Umbilical cord (tissue), 2 donors: ENCODE results near the gene BEAN1. TPM values are rescaled to one million over a fixed set of nuclear protein-coding genes. Genes with fewer than 3 reads are reported as not detected.
A peak's percentile ranks its signal among the peaks of the same experiment; 100 is the strongest.

Source experiments
- DNase-seq: peaks from one replicate; pipeline ENCODE4 v3.0.0-alpha.2; 2015; ENCODE audit warnings: low spot score
- total RNA-seq: library from RNA; depleted of rRNA; stranded (reverse); fragments of >200 nt; gene quantifications from one replicate; pipeline ENCODE4 v1.2.3, GENCODE V29; 2014; ENCODE audit warnings: low replicate concordance; ENCODE audit not compliant: insufficient read depth

Gene BEAN1
- total RNA-seq, 1 donor from 2014 or later = 22.1 TPM

DNA sequence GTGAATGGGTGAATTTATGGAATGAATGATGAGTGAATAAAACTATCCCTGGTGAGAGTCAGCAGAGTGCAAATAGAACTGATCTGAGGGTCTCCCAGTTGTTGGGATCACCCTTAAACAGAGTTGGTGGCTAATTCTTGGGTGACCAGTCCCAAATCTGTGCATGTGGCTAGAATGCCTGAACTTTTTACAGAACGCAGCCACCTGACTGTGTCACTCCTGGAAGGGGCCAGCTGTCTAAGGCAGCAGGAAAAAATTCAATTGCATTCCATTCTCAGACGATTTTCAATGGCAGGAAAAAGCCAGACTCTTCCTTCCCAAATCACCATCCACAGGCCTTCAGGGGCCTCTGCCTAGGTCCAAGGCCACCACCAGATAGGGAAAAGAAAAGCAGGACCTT is 43.5 kb downstream of the BEAN1 start:
- DNase-seq = no peak

DNA sequence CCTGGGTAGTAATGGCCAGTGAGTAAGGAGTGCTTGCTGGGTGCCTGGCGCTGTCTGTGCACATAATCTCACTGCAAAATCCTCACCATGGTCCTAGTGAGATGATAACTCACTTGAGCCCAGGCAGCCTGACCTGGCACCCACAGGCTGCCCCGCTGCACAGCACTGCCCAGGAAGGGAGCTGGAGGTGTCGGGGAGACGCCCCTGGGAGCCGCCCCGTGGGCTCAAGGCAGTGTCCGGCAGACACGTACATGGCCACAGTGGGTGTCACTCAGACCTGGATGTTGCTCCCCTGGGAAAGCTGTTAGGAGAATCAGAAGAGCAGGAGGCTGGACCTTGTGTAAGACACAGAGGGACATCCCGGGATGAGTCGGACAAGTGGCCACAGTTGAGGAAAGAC is 44.2 kb downstream of the BEAN1 start:
- DNase-seq = no peak

DNA sequence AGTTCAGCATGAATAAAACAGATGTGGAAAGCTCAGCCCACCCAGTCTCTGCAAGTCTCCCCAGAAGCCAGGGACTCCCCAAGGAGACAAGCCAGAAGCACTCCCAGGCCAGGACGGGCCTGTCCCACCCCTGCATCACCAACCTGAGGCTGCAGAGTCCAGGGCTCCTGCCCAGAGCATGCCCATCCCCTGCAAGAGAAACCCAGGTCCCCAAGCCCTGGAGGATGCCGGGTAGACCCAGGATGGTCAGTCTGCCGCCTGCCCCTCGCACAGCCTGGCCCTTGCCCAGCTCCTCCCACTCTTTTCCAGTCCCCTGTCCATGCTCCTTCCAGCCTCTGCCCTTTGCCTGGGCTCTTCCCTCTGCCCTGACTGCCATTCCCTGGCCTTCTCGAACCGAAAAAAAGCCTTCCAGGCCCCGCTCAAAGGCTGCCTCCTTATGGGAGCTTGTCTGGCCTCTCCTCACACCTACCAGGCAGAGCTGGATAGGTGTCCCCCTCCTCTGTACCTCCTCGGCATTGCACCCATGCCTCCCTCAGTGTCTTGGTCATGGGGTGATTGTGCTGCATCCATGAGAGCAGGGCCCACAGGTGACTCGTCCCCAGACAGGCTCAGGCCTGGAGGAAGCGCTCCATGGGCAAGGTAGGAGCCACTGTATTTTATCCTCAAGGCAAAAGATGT is 44.8 kb downstream of the BEAN1 start:
- DNase-seq = no peak

DNA sequence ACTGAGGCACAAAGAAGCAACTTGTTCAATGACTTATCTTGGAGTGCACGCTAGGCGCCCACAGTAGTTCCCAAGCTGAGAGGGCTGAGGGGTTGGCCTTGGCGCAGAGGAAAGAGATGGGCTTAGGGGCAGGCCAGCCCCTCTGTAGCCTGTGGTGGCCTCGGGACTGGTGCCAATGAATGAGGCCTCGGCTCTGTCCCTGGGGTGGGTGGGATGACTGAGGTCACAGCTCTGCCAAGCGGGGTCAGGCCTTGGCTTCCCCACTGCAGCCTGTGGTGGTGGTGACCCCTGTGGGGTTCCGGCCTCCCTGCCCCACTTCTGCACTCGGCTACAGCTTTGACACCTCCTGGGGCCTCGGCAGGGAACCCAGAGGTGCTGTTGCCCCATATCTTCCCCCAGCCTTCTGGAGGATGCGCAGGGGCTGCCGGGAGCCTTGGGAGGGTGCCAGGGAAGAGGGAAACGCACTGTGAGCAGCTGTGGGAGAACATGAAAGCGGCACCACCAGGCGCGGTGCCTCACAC is 46.0 kb downstream of the BEAN1 start:
- no peak for DNase-seq

DNA sequence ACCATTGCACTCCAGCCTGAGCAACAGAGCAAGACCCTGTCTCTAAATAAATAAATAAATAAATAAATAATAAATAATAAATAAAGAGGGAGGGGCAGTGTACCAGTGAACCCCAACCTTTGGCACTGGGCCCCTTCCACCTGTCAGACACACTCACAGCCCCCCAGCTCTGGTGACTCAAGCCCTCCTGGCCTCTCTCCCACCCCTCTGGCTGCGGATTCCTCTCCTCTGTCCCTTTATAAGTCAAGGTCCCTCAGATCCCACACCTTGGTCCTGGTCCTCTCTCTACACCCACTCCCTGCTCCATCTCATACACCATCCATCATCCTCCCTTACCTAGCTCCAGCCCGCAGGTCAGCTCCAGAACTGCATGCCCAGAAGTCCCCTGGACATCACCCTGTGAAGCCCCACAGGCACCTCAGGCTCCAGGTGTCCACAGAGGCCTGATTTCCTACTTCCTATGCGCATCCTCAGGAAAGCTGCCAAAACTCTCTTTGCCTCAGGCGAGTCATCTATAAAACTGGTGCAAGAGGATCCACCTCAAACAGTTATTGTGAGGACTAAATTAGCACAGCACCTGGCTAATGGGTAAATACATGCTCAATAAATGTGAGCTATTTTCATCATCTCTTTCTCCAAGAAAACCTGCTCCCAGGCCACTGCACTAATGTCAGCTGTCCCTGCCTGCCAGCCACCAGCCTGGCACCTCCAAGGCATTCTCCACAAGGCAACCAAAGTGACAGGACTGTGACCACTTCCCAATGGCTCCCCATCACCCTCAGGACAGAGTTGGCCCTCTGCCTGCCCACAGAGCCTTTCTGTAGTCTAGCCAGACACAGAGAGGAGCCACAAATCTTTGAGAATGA is 46.8 kb downstream of the BEAN1 start:
- no peak for DNase-seq

DNA sequence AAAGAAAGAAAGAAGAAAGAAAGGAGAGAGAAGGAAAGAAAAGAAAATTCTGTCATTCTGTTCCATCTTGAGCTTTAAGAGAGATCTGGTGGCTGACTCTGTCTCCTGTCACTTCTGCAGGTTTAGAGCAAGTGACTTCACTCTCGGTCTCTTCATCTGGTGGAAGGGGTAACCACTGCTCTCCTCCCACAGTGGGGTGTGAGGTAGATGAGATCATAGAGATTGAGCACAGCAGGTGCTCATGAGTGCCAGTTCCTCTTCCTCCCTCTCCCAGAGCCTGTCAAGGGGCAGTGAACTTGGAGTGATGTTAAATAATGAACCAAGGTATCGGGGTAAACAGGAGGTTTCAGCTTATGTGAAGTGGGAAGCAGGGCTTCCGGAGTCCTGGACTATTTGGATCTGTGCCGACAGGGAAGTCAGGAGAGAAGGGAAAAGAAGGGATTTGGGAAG is 47.7 kb downstream of the BEAN1 start:
- no peak for DNase-seq

DNA sequence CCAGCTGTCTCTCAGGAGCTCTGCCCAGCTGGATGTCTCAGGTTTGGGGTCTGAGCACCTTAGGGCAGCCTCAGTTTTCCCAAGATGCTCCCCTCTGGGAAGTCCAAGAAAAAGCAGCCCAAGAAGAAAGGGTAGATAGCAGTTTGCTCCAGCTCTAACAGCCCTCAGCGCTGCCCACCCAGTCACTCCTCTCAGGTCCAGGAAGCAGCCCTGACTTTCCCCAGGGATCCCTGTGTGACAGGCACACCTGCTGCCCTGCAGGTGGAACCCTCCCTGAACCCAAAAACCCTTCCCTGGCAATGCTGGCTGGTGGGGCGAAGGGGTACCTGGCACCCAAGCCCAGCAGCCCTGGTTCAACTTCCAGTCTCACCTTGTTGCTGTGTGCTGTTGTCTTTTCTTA is 48.1 kb downstream of the BEAN1 start:
- DNase-seq = no peak

DNA sequence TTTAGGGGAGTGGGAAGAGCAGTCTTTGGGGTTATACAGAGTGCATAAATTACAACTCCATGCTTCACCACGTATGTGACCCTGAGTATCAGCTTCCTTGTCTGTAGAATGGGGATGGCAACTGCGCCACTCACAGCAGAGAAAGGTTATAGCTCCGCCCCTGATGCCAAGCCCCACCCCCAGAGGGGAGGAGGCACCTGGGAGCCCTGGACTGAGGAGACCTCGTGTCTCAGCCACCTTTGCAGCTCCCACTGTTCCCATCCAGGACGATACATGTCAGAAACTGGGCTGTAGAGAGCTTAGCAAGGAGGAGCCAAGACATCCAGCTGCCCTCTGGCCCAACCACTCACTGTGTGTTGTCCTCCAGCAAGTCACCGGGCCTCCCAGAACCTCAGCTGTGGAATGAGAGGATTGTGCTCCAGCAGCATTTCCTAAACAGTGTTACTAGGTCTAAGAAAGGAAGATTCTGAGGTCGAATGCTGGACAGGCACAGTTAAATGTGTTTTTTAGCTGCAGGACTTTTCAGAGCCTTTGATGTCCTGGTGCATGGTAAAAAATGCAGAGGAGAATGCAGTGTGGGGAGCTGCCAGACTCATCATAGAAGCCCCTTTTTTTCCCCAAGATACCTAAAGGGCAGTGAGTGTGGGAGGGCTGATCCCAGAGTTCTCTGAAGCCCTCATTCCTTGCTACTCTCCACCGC is 49.4 kb downstream of the BEAN1 start:
- DNase-seq = peak; percentile 17

DNA sequence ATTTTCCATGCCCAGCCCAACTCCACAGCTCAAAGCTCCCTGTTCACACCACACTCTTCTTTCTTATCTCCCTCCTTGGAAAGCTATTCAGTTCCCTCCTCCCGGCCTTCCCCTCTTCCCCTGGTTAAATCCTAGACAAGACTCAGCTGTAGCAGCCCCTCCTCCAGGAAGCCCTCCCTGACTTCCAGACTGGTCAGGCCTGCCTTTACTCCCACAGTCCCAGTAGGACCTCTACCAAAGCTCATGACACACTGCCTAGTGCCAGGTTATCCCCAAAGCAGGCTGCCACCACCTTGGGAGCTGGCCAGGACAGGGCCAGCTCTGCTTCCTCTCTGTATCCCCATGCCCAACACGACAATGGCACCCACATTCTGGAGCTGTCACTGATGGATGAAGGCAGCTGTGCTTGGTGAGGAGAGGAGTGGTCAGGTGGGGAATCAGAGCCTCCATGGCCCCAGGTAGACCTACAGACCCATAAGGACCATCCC is 50.0 kb downstream of the BEAN1 start:
- DNase-seq = no peak

DNA sequence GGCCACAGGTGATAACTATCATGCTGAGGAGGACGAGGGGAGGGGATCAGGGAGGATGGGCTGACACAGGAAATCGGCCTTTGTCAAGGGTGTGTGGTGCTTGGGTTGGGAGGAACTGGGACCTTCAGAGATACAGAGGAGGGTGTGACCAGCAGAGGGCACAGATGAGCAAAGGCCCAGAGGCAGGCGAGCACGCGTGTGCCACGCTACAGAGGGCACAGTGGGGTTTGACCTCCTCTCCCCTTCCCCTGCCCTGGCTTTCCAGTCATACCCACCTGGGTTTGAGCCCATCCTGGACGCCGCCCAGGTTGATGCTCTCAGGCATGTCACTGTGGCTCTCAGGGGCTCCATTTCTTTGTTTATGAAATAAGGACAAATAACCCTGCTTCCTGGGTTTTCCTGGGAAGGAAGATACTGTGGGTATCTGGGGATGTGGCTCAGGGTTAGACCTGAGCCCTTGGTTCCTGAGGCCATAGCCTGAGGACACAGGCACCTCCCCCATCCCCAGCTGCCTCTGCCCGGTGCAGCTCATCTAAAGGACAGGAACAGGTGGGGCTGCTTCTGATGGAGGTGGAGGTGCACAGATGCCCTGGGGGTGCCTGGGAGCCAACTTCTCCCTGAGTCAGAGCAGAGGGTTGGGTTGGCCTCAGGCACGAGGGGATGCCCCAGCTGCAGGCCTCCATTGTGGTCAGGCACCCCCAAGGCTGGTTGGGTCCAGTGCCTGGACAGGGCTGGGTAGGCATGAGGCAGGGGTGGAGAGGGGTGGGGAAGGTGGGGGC is 51.8 kb downstream of the BEAN1 start:
- DNase-seq = peak; percentile 27

DNA sequence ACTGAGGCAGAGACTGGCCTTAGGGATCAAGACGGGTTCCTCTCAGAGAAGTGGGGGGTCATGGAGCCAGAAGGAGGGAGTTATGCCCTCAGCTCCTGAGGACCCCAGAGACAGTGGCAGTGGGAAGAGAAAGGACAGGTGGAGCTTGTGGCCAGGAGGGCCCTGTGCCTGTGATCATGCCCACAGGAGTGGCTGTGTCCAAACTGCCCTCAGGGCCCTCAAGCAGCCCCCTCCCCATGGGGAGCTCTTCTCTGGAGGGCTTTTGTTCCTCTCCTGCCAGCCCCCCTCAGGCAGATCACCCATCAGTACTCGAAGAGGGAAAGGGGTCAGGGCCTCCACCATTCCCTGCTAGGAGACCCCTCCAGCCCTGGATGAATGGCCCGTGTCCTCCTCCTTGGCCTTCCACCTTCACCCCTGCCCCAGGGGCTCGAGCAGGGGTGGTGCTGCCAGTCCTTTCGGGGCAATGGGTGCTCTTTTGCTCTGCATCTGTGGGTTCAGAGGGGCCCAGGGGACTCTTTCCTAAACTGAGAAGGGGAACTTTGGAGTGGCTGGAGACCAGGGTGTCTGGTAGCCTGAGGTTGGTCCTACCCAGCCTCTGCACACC is 52.7 kb downstream of the BEAN1 start:
- no peak for DNase-seq

DNA sequence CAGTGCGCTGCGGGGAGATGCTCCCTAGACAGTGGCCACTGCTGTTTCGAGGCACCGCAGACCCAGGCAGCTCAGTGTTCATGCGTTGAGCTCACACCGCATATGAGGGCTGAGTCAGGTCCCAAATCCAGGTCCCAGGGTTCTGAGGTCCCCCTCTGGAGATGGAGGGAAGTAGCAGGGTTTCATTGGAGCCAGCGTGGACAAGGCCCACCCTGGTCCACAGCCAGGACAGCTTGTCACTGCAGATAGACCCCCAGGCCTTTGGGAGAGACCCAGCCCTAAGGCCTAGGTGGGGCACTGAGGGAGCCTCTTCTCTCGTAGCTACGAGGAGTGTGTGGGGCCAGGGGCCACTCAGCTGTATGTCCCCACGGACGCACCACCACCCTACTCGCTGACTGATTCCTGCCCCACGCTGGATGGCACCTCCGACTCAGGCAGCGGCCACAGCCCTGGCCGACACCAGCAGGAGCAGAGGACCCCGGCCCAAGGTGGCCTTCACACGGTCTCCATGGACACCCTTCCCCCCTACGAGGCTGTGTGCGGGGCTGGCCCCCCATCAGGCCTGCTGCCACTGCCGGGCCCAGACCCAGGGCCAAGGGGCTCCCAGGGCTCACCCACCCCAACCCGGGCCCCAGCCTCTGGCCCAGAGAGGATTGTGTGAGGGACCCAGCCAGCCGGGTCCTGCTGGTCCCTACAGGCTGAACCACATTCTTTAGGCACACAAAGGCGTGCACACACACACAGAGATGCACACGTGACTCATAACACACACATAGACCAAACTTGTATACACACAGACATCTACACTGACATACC is 53.4 kb downstream of the BEAN1 start:
- DNase-seq = peak; percentile 51

DNA sequence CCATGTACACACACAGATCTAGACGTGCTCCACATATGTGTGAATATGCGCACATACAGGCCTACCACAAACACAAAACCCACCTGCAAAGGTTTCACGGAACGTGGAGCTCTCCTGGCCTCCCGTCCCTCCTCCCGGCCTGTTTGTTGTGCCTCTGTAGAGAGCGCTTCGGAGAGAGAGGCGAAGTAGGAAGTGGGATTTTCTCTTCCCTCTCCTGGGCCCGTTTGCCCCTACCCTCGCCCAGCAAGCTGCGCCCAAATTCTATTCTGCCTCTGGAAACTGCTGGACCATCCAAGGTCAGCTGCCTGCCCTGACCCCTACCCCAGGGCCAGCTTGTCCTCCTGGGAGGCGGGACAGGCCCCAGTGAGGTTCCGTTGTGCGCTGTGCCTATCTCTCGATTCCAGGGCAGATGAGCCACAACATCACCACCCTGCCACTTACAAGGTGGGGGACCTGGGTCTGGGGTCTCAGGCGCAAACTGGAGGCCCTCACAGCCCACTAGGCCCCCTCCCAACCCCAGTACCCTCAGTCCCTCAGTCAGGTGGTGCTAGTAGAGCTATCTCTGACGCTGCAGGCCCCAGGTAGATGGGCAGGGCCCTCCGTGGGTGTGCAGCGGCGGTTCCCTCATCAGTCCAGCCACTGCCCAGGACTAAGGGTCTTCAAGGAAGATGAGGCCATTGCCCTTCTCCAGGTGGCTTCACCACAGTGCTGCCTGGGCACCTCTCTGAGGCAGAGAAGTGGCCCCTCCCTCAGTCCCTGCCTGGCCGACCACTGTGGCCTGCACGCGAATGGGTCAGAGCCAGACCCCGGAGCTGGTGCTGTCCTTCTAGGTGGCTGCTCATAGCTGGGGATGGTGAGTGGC is 54.2 kb downstream of the BEAN1 start:
- no peak for DNase-seq

DNA sequence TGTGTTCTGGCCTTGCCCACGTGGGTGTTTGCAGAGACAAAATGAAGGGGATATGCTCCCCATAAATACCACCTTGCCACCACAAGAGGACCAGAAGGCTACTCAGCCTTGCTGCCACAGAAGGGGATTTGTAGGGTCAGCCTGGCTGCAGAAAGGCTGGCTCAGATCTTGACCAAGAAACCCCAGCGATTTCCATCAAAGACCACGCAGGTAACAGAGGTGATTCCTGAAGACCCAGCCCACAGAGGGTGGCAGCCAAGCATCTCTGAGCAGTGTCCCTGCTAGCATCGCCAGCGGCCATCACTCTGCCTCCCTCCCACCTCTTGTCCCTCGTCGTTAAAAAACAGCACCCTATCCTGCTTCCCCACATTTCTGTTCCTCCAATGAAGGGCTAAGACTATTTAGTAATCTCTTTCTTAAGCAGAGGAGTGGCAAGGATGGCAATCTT is 54.9 kb downstream of the BEAN1 start:
- DNase-seq = no peak

DNA sequence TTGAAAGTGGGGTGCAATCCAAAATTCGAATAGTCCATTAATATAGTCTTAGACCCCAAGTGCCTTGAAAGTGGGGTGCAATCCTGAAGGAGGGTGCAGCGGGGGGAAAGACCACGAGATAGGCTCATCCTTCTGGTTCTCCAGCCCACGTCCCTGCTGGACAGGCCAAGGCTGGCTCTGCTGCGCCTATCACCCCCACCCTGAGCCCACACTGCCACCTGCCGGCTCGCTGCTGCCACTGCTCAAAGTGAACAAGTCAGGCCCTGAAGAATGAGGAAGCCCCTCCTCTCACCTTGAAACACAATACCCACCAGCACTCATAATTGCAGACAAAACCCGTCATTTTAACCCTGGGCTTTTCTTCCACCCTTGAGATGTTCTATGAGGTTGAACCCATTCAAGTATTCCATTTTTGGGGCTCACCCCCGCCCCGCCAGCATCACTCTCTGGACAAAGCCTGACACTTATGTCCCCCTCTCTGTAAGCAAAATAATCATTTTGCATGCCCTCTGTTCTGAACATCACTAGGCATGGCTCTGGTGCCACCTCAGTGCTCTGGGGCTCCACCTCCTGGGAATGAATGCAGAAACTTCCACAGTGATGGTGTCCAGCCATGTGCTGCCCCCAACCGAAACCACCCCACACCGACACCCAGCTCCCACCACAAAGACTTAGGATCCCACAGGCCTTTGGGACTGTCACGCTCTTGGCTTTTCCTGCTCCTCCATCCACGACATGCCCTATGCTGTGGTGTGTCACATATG is 56.8 kb downstream of the BEAN1 start:
- peak; percentile 80 for DNase-seq

DNA sequence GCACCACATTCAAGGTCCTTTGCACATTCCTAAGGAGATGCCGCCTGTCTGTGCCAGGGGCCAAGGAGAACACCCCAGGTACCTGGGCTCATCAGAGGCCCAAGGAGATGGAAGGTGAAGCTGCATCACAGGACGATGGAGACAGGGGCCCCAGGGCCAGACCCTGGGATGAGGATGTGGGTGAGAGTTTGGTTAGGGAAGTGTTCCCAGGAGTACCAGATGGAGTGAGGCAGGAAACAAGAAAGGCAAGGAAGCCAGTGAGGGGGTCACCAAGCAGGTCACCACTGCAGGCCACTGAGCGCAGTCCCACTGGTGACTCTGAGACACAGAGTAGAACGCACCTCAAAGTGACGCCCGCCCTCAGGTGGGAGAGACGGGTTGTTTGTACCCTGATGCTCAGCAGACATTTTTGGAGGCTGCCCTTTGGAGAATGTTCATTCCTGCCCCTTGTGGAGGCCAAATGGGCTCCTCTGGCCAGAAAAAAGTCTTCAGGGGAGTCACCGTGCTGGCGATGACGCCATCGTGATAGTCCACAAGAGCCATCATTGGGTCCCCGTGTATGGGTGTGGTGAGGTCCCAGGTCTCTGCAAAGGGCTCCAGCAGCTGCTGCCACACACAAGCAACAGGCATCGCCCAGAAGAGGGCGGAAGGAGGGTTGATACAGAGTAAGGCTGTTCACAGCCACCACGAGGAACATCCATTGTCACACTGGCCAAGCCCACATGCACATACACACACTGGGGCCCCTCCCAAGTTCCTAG is 57.5 kb downstream of the BEAN1 start:
- no peak for DNase-seq

DNA sequence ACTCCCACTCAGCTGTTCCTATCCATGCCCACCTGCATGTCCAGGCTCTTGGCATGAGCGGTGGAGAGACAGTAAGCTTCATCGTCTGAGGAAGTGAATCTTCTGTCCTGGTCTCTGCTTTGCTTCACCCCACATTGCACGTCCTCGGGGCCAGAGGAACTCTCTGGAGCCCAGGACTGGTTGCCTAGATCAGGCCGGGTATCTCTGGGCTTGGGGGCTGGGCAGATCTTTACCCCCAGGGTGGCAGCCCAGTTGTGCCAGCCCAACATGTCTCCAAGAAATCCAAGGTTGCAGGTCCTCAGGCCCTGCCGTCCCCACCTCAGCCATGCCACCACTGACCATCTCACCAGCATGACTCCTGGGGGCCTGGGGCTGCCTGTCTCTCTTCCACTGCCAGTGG is 58.3 kb downstream of the BEAN1 start:
- no peak for DNase-seq
